Activated T-helper 1 cell treated with anti-CD3 and anti-CD28 coated beads, Interleukin-12 subunit alpha, Interleukin-12 subunit beta, Interleukin-2, Interleukin-4 antibody, amounts not matched to agents 30 ng/mL and 10 ng/mL and 1 ng/mL, durations not matched to agents 14 hours and 24 hours and 36 hours (primary cell): ENCODE results near the gene UBE2F. TPM values are rescaled to one million over a fixed set of nuclear protein-coding genes. Genes with fewer than 3 reads are reported as not detected.
A peak's percentile ranks its signal among the peaks of the same experiment; 100 is the strongest.
"Not testable (repeated sequence)": the region's sequence is repeated elsewhere in the genome, so short reads cannot be mapped to it uniquely, and the experiment has no call there.

Experiments
- DNase-seq: peaks from one replicate; pipeline ENCODE4 v3.0.0; 2021; ENCODE audit warnings: low spot score
- H3K27ac Mint-ChIP-seq: one replicate; pipeline ENCODE4 v1.8.0; 2021; ENCODE audit warnings: mild to moderate bottlenecking, mixed read lengths
- H3K27me3 Mint-ChIP-seq: one replicate; pipeline ENCODE4 v1.8.0; 2022; ENCODE audit warnings: mild to moderate bottlenecking, moderate library complexity, mixed read lengths; ENCODE audit not compliant: insufficient read depth
- H3K36me3 Mint-ChIP-seq: one replicate; pipeline ENCODE4 v1.8.0; 2021; ENCODE audit warnings: low read depth, mixed read lengths
- H3K4me1 Mint-ChIP-seq: one replicate; pipeline ENCODE4 v1.8.0; 2021; ENCODE audit warnings: low read depth, mixed read lengths
- H3K4me3 Mint-ChIP-seq: one replicate; pipeline ENCODE4 v1.8.0; 2021; ENCODE audit warnings: mild to moderate bottlenecking, moderate library complexity, mixed read lengths
- H3K9me3 Mint-ChIP-seq: one replicate; pipeline ENCODE4 v1.8.0; 2021; ENCODE audit warnings: mixed read lengths
- intact Hi-C: fragments of 100-400 bp; cut with micrococcal nuclease; formaldehyde crosslinking; loops from one replicate; pipeline ENCODE4 v1.15.1; 2024
- total RNA-seq: library from RNA; stranded (reverse); gene quantifications from 2 replicates; pipeline ENCODE4 v1.2.3, GENCODE V29; 2022

Gene UBE2F
- total RNA-seq, 1 donor from 2014 or later = 121 TPM

DNA sequence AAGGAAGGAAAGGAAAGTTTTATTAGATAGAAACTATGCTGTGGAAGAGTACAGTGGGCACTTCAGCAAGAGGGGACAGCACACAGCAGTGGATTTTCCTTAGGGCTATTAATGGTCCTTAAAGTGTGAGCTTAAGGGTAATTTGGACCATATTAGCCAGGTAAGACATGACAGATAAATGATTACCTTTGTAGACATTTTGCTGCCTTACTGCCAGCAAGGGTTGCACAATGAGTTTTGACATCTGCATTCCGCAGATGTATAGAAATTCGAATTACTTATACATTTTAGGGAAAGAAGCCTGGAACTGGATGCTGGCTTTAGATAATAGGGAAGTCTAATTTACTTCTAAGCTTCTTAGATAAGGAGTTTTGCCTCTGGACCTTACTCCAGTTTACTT lies 14.0 kb upstream of the UBE2F start:
- Mint-ChIP-seq H3K27me3 (peaks cover 34% of the 10 kb centered on the region), H3K27ac (no peak overlapping the region), H3K4me3 (no peak overlapping the region), H3K4me1 (peaks cover 4% of the 10 kb centered on the region), H3K9me3 (no peaks in the 10 kb centered on the region), H3K36me3 (no peaks in the 10 kb centered on the region)
- DNase-seq = no peak
- intact Hi-C loops = no loop called here

DNA sequence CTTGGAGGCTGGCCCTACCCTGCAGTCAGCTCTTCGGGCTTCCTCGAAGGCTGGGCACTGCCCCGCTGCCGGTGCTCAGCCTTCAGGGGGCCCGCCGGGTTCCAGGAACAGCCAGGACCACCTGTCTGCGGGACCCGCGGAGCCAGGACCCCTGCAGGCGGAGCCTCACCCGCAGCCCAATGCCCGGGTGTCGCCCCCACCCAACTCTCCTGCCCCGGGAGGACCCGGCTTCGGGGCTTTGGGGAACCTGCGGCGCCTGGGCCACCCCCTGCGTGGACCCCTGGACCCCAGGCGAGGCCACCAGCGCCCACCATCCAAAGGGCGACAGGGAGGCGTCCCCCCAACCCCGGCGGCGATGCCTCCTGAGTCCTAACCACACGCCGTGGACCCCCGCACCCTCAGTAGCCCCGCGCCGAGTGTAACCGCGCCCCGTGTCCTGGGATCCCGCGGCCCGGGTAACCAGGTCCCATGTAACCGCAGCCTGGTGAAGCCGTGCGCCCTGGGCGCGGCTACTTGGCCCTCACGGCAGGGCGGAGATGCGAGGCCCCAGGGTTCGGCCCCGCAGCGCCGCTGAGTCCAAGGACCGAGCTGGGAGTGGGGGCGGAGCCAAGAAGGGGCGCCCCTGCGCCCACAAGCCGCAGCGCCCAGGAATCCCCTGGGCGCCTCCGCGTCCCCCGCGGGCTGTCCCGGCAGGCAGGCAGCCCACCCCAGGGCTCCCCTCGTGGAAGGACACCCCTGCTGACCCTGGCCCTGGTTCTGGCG lies 11.0 kb upstream of the UBE2F start:
- Mint-ChIP-seq H3K4me1 (peaks cover 4% of the 10 kb centered on the region), H3K4me3 (no peak overlapping the region), H3K27me3 (peaks cover 31% of the 10 kb centered on the region), H3K27ac (no peak overlapping the region), H3K36me3 (no peaks in the 10 kb centered on the region), H3K9me3 (no peaks in the 10 kb centered on the region)
- intact Hi-C loops = no loop called here
- no peak for DNase-seq

- peaks cover 4% of the 10 kb centered on the region for H3K4me1 Mint-ChIP-seq
- H3K9me3 Mint-ChIP-seq = no peaks in the 10 kb centered on the region
- DNase-seq = no peak
- intact Hi-C loops = no loop called here
- no peak overlapping the region for H3K27ac Mint-ChIP-seq
- peaks cover 31% of the 10 kb centered on the region for H3K27me3 Mint-ChIP-seq
- H3K36me3 Mint-ChIP-seq = no peaks in the 10 kb centered on the region
- H3K4me3 Mint-ChIP-seq = no peak overlapping the region
Observed at GRCh38 chr2:237956402-237956736, 10.4 kb upstream of the UBE2F start.

DNA sequence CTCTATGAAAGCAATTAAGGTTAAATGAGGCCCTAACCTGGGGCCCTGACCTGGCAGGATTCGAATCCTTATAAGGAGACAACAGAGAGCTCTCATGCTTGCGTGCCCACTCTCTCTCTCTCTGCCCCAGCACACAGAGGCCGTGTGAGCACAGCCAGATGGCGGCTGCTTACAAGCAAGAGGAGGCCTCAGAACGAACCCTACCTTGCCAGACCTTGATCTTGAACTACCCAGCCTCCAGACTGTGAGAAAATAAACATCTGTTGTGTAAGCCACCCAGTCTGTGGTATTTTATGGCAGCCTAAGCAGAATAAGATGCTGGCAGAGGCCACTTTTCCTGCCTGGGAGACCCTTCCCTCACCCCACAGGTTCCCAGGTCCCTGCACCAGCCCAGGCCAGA lies 5.2 kb upstream of the UBE2F start:
- Mint-ChIP-seq H3K4me1 (peaks cover 4% of the 10 kb centered on the region), H3K36me3 (peaks cover 2% of the 10 kb centered on the region), H3K9me3 (peaks cover 13% of the 10 kb centered on the region), H3K4me3 (no peak overlapping the region), H3K27me3 (peaks cover 11% of the 10 kb centered on the region), H3K27ac (no peak overlapping the region)
- no peak for DNase-seq
- intact Hi-C loops = no loop called here

DNA sequence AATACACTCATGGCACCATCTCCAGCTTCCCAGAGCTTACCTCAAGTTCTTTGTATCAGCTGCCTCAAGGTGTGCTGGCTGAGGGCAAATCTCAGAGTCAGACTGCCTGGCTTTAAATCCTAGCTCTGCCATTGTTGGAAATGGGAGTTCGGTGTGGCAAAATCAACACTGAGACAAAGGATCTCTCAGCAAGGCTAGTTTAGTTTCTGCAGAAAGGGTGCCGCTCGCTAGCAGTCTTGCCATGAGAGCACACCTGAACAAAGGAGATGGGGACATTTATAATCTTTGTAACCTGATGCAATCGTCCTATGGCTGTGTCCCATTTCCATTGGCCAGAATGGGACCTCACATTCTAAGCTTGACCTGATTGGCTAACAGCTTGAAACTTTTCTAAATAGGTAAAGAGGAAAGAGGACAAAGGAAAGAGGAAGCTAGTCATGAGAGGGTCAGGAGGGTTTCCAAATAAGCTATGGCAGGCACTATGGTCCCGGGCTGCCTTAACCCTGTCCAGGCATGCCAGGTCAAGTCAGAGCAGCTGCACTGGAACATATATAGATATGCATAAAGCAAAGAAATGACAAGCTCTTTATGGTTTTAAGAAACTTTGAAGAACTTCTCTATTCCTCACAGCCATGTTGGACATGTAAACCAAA lies 4.3 kb upstream of the UBE2F start:
- peaks cover 13% of the 10 kb centered on the region for H3K9me3 Mint-ChIP-seq
- intact Hi-C loops = no loop called here
- DNase-seq = no peak
- H3K27me3 Mint-ChIP-seq = peaks cover 2% of the 10 kb centered on the region
- peaks cover 6% of the 10 kb centered on the region for H3K4me1 Mint-ChIP-seq
- H3K36me3 Mint-ChIP-seq = peaks cover 4% of the 10 kb centered on the region
- no peak overlapping the region for H3K4me3 Mint-ChIP-seq
- no peak overlapping the region for H3K27ac Mint-ChIP-seq

- peaks cover 16% of the 10 kb centered on the region for H3K4me1 Mint-ChIP-seq
- H3K27me3 Mint-ChIP-seq, DNase-seq, H3K27ac Mint-ChIP-seq, intact Hi-C loops, H3K4me3 Mint-ChIP-seq, H3K36me3 Mint-ChIP-seq: not testable (repeated sequence)
- H3K9me3 Mint-ChIP-seq = peaks cover 13% of the 10 kb centered on the region
Observed at GRCh38 chr2:237963490-237963991, 3.3 kb upstream of the UBE2F start.

DNA sequence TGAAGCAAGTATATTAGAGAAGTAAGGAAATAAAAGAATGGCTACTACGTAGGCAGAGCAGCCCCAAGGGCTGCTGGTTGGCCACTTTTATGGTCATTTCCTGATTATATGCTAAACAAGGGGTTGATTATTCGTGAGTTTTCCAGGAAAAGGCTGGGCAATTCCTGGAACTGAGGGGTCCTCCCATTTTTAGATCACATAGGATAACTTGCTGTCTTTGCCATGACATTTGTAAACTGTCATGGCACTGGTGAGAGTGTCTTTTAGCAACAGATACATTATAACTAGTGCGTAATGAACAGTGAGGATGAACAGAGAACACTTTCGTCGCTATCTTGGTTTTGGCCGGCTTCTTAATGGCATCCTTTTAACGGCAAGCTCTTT lies 2.6 kb upstream of the UBE2F start:
- H3K9me3 Mint-ChIP-seq = peaks cover 13% of the 10 kb centered on the region
- H3K27me3 Mint-ChIP-seq = no peaks in the 10 kb centered on the region
- intact Hi-C loops = no loop called here
- DNase-seq = no peak
- H3K27ac Mint-ChIP-seq = no peak overlapping the region
- H3K4me3 Mint-ChIP-seq = no peak overlapping the region
- peaks cover 22% of the 10 kb centered on the region for H3K4me1 Mint-ChIP-seq
- peaks cover 11% of the 10 kb centered on the region for H3K36me3 Mint-ChIP-seq

- intact Hi-C loops = loop anchor here (5.0 kb wide), 1 partner anchor 463 kb away; the partner anchor contains the start of gene ASB1
- H3K36me3 Mint-ChIP-seq = peaks cover 17% of the 10 kb centered on the region
- H3K4me3 Mint-ChIP-seq = peak overlapping the region; percentile 37
- no peak overlapping the region for H3K27ac Mint-ChIP-seq
- no peaks in the 10 kb centered on the region for H3K27me3 Mint-ChIP-seq
- peaks cover 28% of the 10 kb centered on the region for H3K4me1 Mint-ChIP-seq
- no peak for DNase-seq
- H3K9me3 Mint-ChIP-seq = peaks cover 13% of the 10 kb centered on the region
Observed at GRCh38 chr2:237964578-237965404, 2.0 kb upstream of the UBE2F start.

- peaks cover 13% of the 10 kb centered on the region for H3K9me3 Mint-ChIP-seq
- peaks cover 20% of the 10 kb centered on the region for H3K36me3 Mint-ChIP-seq
- intact Hi-C loops = loop anchor here (1.0 to 5.0 kb wide), 5 partner anchors 43 to 461 kb away; partner anchors contain the start of genes ASB1 and SCLY
- DNase-seq, H3K27me3 Mint-ChIP-seq: not testable (repeated sequence)
- H3K4me3 Mint-ChIP-seq = peak overlapping the region; percentile 81
- H3K4me1 Mint-ChIP-seq = peaks cover 39% of the 10 kb centered on the region
- peak overlapping the region; percentile 46 for H3K27ac Mint-ChIP-seq
Observed at GRCh38 chr2:237965844-237966243, 970 bp upstream of the UBE2F start.

DNA sequence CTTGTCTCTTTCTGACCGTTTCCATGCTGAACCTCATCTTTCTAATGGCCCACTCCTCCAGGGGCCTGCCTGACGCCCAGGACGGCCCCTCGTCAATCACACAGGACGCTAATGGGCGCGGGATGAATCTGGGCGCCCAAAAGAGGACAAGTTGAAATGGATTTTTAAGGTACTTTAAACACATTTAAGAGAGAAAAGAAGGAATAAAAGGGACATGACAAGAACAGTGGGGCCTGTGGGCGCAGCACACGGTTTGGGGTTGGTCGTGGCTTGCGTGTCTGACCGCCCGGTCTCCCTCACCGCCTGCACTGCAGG lies 607 bp upstream of the UBE2F start:
- peaks cover 13% of the 10 kb centered on the region for H3K9me3 Mint-ChIP-seq
- H3K27ac Mint-ChIP-seq = peak overlapping the region; percentile 46
- peaks cover 20% of the 10 kb centered on the region for H3K36me3 Mint-ChIP-seq

GRCh38 chr2:237967463-237967951 lies 693 bp downstream of the UBE2F start:
- peaks cover 48% of the 10 kb centered on the region for H3K4me1 Mint-ChIP-seq
- peak overlapping the region; percentile 85 for H3K27ac Mint-ChIP-seq
- no peaks in the 10 kb centered on the region for H3K27me3 Mint-ChIP-seq
- H3K4me3 Mint-ChIP-seq = peak overlapping the region; percentile 90
- peaks cover 22% of the 10 kb centered on the region for H3K36me3 Mint-ChIP-seq
- H3K9me3 Mint-ChIP-seq = peaks cover 11% of the 10 kb centered on the region
- no peak for DNase-seq
- intact Hi-C loops = loop anchor here (1.0 to 5.0 kb wide), 4 partner anchors 236 to 460 kb away; partner anchors contain the start of genes ASB1 and ILKAP

More for the DNA sequence above, 607 bp upstream of the UBE2F start:
- Mint-ChIP-seq H3K27me3 (no peaks in the 10 kb centered on the region), H3K4me1 (peaks cover 40% of the 10 kb centered on the region), H3K4me3 (peak overlapping the region; percentile 81)
- intact Hi-C loops = loop anchor here (1.0 to 5.0 kb wide), 5 partner anchors 43 to 461 kb away; partner anchors contain the start of genes ASB1 and SCLY
- DNase-seq = no peak

DNA sequence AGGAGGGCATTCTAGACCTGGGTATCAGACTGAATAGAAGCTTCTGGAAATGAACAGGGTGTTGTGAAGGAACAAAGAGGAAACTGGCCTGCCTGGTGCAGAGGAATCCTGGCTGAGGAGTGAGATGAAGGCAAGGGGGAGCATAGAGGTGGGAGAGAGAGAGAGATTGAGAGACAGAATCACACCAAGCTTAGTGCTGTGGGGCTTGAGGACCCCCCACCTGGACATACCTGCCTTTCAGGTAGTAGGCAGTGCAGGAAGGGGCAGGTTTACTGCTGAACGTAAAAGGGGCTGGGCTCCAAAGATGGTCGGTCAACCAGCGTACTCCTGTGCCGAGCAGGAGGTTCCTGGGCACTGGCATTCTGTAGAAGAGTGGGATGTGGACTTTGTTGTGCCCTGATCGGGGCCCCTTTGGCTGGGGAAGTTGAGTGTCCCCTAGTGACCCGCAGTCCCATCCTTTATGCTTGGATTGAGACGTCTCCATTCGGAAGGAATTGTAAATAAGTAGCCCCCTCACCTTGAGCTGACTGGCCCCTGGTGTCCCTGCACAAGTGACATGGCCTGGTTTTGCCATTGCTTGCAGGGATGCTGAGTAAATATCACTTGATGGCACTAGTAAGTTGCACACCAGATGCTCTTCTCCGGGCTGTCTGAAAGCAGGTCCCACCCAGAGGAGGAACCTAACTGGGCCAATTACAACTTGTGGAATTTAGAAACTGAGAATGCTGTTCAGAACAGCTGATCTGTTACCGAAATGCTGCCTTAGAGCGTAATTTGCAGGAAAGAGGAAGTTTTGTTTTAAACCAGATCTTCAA lies 1.4 kb downstream of the UBE2F start:
- intact Hi-C loops = loop anchor here (1.0 to 5.0 kb wide), 8 partner anchors 12 to 459 kb away; partner anchors contain the start of gene ASB1
- Mint-ChIP-seq H3K36me3 (peaks cover 24% of the 10 kb centered on the region), H3K4me1 (peaks cover 48% of the 10 kb centered on the region), H3K27ac (peak overlapping the region; percentile 85), H3K4me3 (peak overlapping the region; percentile 90), H3K9me3 (peaks cover 5% of the 10 kb centered on the region), H3K27me3 (no peaks in the 10 kb centered on the region)
- peak; percentile 65 for DNase-seq
